ENCODE results near the gene SLC38A1. TPM values are rescaled to one million over a fixed set of nuclear protein-coding genes. Genes with fewer than 3 reads are reported as not detected.

Gene SLC38A1
- total RNA-seq, 6 donors from 2014 or later: 12.7 to 75.7 (median 49.9) TPM

GRCh38 chr12:46237371-46238045 is 31.3 kb downstream of the SLC38A1 start:
- Histone ChIP-seq H3K36me3 (no peaks in the 10 kb centered on the region), H3K9me3 (no peaks in the 10 kb centered on the region), H3K4me3 (no peak overlapping the region), H3K27ac (no peak overlapping the region), H3K27me3 (no peaks in the 10 kb centered on the region), H3K4me1 (no peaks in the 10 kb centered on the region)
- DNase-seq (peak in 1 of 2 donors; percentile 36), ATAC-seq (ENCODE audit: low FRiP score in 2 of 2) (peak in 1 of 2 donors; percentile 43)
- TF ChIP-seq CTCF (IDR thresholded peaks at IDR 0.05) (no peak), POLR2AphosphoS5 (IDR thresholded peaks at IDR 0.05) (no peak), POLR2A (IDR thresholded peaks at IDR 0.05) (no peak), EP300 (IDR thresholded peaks at IDR 0.05) (no peak)
- WGBS, 2 donors: 63 to 73% methylated on average over 3 of the region's 3 CpGs

GRCh38 chr12:46234000-46234399 is 34.8 kb downstream of the SLC38A1 start:
- no peak overlapping the region for H3K4me3 ChIP-seq
- no peaks in the 10 kb centered on the region for H3K9me3 ChIP-seq
- ATAC-seq (ENCODE audit: low FRiP score in 2 of 2) (no peak), DNase-seq (no peak)
- WGBS, 2 donors: 91 to 94% methylated on average over 1 of the region's 1 CpG
- H3K27me3 ChIP-seq: no peaks in the 10 kb centered on the region
- no peaks in the 10 kb centered on the region for H3K4me1 ChIP-seq
- TF ChIP-seq EP300 (IDR thresholded peaks at IDR 0.05) (no peak), POLR2A (IDR thresholded peaks at IDR 0.05) (no peak), CTCF (IDR thresholded peaks at IDR 0.05) (no peak), POLR2AphosphoS5 (IDR thresholded peaks at IDR 0.05) (no peak)
- H3K36me3 ChIP-seq: no peaks in the 10 kb centered on the region
- no peak overlapping the region for H3K27ac ChIP-seq

GRCh38 chr12:46233423-46233822 is 35.4 kb downstream of the SLC38A1 start:
- H3K36me3 ChIP-seq: no peaks in the 10 kb centered on the region
- H3K27me3 ChIP-seq: no peaks in the 10 kb centered on the region
- WGBS, 2 donors: 51 to 53% methylated on average over 2 of the region's 2 CpGs
- DNase-seq (no peak), ATAC-seq (ENCODE audit: low FRiP score in 2 of 2) (no peak)
- H3K4me3 ChIP-seq: no peak overlapping the region
- no peak overlapping the region for H3K27ac ChIP-seq
- no peaks in the 10 kb centered on the region for H3K9me3 ChIP-seq
- TF ChIP-seq CTCF (IDR thresholded peaks at IDR 0.05) (no peak), EP300 (IDR thresholded peaks at IDR 0.05) (no peak), POLR2A (IDR thresholded peaks at IDR 0.05) (no peak), POLR2AphosphoS5 (IDR thresholded peaks at IDR 0.05) (no peak)
- no peaks in the 10 kb centered on the region for H3K4me1 ChIP-seq

- Histone ChIP-seq H3K9me3 (no peaks in the 10 kb centered on the region), H3K27ac (no peak overlapping the region), H3K27me3 (no peaks in the 10 kb centered on the region), H3K36me3 (no peaks in the 10 kb centered on the region), H3K4me1 (peaks cover 0 to 10% (median 9%) of the 10 kb centered on the region in 4 donors), H3K4me3 (no peak overlapping the region)
- ATAC-seq (ENCODE audit: low FRiP score in 2 of 2) (no peak), DNase-seq (no peak)
- 82 to 87% methylated on average over 5 of the region's 5 CpGs for WGBS, 2 donors
- no peak for TF ChIP-seq EP300 (IDR thresholded peaks at IDR 0.05)
- TF ChIP-seq CTCF (IDR thresholded peaks at IDR 0.05): no peak
- no peak for TF ChIP-seq POLR2AphosphoS5 (IDR thresholded peaks at IDR 0.05)
- TF ChIP-seq POLR2A (IDR thresholded peaks at IDR 0.05): no peak
These were observed 37.9 kb downstream of the SLC38A1 start for GRCh38 chr12:46230983-46231382.

GRCh38 chr12:46230306-46230705 is 38.5 kb downstream of the SLC38A1 start:
- TF ChIP-seq POLR2AphosphoS5 (IDR thresholded peaks at IDR 0.05) (no peak), POLR2A (IDR thresholded peaks at IDR 0.05) (no peak), EP300 (IDR thresholded peaks at IDR 0.05) (no peak), CTCF (IDR thresholded peaks at IDR 0.05) (no peak)
- peaks cover 0 to 10% (median 9%) of the 10 kb centered on the region in 4 donors for H3K4me1 ChIP-seq
- no peak for ATAC-seq (ENCODE audit: low FRiP score in 2 of 2)
- H3K36me3 ChIP-seq: no peaks in the 10 kb centered on the region
- H3K27ac ChIP-seq: no peak overlapping the region
- no peak overlapping the region for H3K4me3 ChIP-seq
- 86 to 95% methylated on average over 2 of the region's 2 CpGs for WGBS, 2 donors
- no peaks in the 10 kb centered on the region for H3K27me3 ChIP-seq
- H3K9me3 ChIP-seq: no peaks in the 10 kb centered on the region
- no peak for DNase-seq

Data from upper lobe of left lung (tissue), 6 donors.